Eye (tissue), 1 donor: ENCODE measurements around the gene EWSR1.
"Not testable (repeated sequence)": the region's sequence is repeated elsewhere in the genome, so short reads cannot be mapped to it uniquely, and the experiment has no call there.

Source experiments
- DNase-seq: peaks from one replicate; pipeline ENCODE4 v3.0.0-alpha.2; 2015

Gene EWSR1

GRCh38 chr22:29341056-29341848, 73.2 kb downstream of the EWSR1 start:
- no peak for DNase-seq

GRCh38 chr22:29341849-29342127, 73.7 kb downstream of the EWSR1 start:
- DNase-seq, result no peak

GRCh38 chr22:29342177-29342576, 74.1 kb downstream of the EWSR1 start:
- no peak for DNase-seq

GRCh38 chr22:29342577-29343312, 74.7 kb downstream of the EWSR1 start:
- no peak for DNase-seq

- DNase-seq, result peak; percentile 42
These were observed 75.3 kb downstream of the EWSR1 start for GRCh38 chr22:29343313-29343805.

GRCh38 chr22:29344137-29344536, 76.1 kb downstream of the EWSR1 start:
- peak; percentile 32 for DNase-seq

GRCh38 chr22:29344889-29345288, 76.8 kb downstream of the EWSR1 start:
- not testable (repeated sequence) for DNase-seq

GRCh38 chr22:29345932-29346331, 77.9 kb downstream of the EWSR1 start:
- peak; percentile 13 for DNase-seq

GRCh38 chr22:29346659-29347058, 78.6 kb downstream of the EWSR1 start:
- DNase-seq, result peak; percentile 72

- no peak for DNase-seq
These were observed 80.0 kb downstream of the EWSR1 start for GRCh38 chr22:29348041-29348440.

- no peak for DNase-seq
These were observed 80.9 kb downstream of the EWSR1 start for GRCh38 chr22:29348956-29349355.
